ENCODE data around the gene LURAP1L.

Gene LURAP1L, protein sequence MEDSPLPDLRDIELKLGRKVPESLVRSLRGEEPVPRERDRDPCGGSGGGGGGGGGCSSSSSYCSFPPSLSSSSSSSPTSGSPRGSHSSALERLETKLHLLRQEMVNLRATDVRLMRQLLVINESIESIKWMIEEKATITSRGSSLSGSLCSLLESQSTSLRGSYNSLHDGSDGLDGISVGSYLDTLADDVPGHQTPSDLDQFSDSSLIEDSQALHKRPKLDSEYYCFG

DNA sequence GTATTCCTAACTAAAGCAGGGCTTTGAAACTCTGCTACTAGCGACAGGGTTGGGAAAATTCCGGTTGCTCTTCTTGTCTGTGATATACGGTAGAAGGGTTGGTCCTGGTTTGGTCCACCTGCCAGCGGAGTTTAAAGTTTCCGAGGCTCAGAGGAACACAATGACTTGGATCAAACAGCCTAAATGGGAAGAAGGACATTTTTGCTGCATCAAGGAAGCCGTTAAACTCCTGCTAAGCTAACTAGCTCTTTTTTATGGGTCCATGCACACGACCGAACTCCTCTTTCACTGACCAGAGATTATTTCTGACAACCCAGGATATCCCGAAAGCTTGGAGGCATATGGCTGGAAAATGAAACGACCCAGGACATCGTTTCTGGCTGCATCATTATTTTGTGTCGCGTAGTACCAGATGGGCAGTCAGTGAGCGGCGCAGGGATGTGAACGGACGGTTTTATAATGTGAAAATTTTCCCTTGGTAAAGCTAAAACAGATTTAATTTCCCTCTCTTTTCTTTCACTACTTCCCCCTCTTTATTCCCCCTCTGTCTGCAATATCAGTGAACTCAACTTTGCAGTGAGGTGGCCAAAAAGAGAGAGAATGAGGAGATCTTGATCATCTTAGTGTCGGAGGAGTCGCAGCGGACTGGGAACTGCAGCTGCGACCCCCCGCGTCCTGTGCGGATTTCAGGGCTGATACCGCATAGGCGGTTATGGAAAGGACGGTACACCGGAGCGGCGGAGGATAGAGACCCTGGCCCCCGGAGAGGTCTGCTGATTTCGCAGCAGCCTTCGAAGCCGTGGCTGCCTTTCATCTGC, at the start of gene LURAP1L:
Gene LURAP1L (plus strand): TSS at position 160 of the 818 bp plus-strand sequence. CDS start 696 bp downstream, outside the sequence.
- peak within 1 kb of the TSS; percentile 83 for H3K4me3 ChIP-seq
- H3K9me3 ChIP-seq (ENCODE audit: low read depth, low read length) = no peaks in the 10 kb centered on the region
- H3K36me3 ChIP-seq (ENCODE audit: insufficient read depth, low read length) = no peaks in the 10 kb centered on the region
- no peak for DNase-seq (ENCODE audit: low read depth, low spot score)
- TF ChIP-seq POLR2AphosphoS5 (IDR thresholded peaks at IDR 0.05; ENCODE audit: borderline replicate concordance, low read depth, low read length) = no peak
- no peak for TF ChIP-seq FOXP2 (optimal IDR thresholded peaks at IDR 0.05; ENCODE audit: control extremely low read depth, extremely low read length, insufficient read depth)
- TF ChIP-seq EZH2 (IDR thresholded peaks at IDR 0.05) = no peak
- H3K9ac ChIP-seq (ENCODE audit: insufficient read length) = peak within 1 kb of the TSS; percentile 13
- no peak within 1 kb of the TSS for H3K27ac ChIP-seq

DNA sequence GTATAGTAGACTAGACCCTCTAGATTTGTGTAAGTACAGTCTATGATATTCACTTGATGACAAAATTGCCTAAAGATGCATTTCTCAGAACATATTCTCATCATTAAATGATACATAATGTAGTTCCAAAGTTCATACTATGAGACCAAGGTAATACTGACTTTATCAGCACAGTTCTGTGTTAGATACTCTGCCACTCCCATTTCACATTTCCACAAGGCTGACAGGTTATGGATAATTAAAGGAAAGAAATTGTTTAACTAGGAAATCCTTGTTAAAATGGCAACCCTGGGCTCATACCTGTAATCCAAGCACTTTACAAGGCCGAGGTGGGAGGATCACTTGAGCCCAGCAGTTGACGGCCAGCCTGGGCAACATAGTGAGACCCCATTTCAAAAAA, 48.0 kb upstream of the LURAP1L start:
- TF ChIP-seq EZH2 (IDR thresholded peaks at IDR 0.05) (no peak), POLR2AphosphoS5 (IDR thresholded peaks at IDR 0.05; ENCODE audit: borderline replicate concordance, low read depth, low read length) (no peak), FOXP2 (optimal IDR thresholded peaks at IDR 0.05; ENCODE audit: control extremely low read depth, extremely low read length, insufficient read depth) (no peak)
- Histone ChIP-seq H3K27ac (no peak overlapping the region), H3K36me3 (ENCODE audit: insufficient read depth, low read length) (no peaks in the 10 kb centered on the region), H3K9ac (ENCODE audit: insufficient read length) (no peak overlapping the region), H3K4me3 (no peak overlapping the region), H3K9me3 (ENCODE audit: low read depth, low read length) (no peaks in the 10 kb centered on the region)
- no peak for DNase-seq (ENCODE audit: low read depth, low spot score)

DNA sequence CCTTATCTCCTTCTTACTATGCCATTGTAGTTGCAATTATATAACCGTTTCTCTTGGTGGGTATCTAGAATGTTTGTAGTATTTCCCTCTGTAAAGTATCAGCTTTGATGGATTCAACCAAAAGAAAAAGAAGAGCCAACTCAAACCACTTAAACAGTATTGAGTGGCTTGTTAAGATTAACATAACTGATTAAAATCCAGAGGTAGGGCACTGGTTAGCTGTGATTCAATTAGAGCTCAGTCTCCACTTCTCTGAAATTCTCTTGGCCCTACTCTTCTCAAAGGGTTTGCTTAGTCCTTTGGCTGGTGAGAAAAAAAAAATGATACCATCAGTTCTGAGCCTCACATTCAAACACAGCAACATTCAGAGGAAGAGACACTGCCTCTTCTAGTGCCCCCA, 44.6 kb upstream of the LURAP1L start:
- no peak overlapping the region for H3K27ac ChIP-seq
- H3K9me3 ChIP-seq (ENCODE audit: low read depth, low read length) = no peaks in the 10 kb centered on the region
- no peaks in the 10 kb centered on the region for H3K36me3 ChIP-seq (ENCODE audit: insufficient read depth, low read length)
- no peak for TF ChIP-seq FOXP2 (optimal IDR thresholded peaks at IDR 0.05; ENCODE audit: control extremely low read depth, extremely low read length, insufficient read depth)
- TF ChIP-seq EZH2 (IDR thresholded peaks at IDR 0.05) = no peak
- no peak for TF ChIP-seq POLR2AphosphoS5 (IDR thresholded peaks at IDR 0.05; ENCODE audit: borderline replicate concordance, low read depth, low read length)
- H3K9ac ChIP-seq (ENCODE audit: insufficient read length) = no peak overlapping the region
- H3K4me3 ChIP-seq = no peak overlapping the region
- DNase-seq (ENCODE audit: low read depth, low spot score) = no peak

DNA sequence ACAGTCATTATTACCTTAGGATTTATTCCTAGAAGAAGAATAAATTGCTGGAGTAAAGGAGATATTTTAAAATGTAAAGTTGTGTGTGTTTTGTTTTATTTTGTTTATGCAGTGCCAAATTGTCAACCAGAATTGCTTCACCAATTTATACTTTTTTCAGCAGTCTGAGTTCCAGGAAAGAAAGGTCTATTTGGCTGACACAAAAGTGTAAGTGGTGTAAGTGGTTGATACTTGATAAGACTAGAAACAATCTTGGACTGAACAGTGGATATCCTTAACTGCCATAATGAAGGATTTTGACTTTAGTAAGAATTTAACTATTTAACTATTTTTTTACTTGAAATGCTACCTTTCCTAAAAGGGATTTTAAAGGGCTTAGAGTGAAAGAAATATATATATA, 43.9 kb upstream of the LURAP1L start:
- Histone ChIP-seq H3K9ac (ENCODE audit: insufficient read length) (no peak overlapping the region), H3K9me3 (ENCODE audit: low read depth, low read length) (no peaks in the 10 kb centered on the region), H3K36me3 (ENCODE audit: insufficient read depth, low read length) (no peaks in the 10 kb centered on the region), H3K4me3 (no peak overlapping the region), H3K27ac (no peak overlapping the region)
- no peak for DNase-seq (ENCODE audit: low read depth, low spot score)
- TF ChIP-seq FOXP2 (optimal IDR thresholded peaks at IDR 0.05; ENCODE audit: control extremely low read depth, extremely low read length, insufficient read depth) = no peak
- TF ChIP-seq EZH2 (IDR thresholded peaks at IDR 0.05) = no peak
- TF ChIP-seq POLR2AphosphoS5 (IDR thresholded peaks at IDR 0.05; ENCODE audit: borderline replicate concordance, low read depth, low read length) = no peak

DNA sequence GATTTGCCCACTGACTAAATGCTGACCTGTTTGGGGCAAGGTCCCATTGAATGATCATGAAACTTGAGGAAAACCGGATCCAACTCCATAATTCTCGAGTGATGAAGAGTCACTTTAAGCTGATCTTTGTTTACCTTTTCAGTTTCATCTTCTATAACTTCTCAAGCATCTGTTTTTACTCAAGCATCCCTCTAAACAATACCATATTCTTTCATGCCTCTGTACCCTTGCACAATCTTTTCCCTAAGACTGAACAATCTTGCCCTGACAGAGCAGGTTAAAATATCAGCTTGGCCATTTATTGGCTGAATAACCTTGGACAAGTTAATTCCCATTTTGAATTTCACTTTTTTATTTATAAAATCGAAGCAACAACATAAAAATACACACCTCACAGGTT, 41.8 kb upstream of the LURAP1L start:
- Histone ChIP-seq H3K36me3 (ENCODE audit: insufficient read depth, low read length) (no peaks in the 10 kb centered on the region), H3K9ac (ENCODE audit: insufficient read length) (no peak overlapping the region), H3K4me3 (no peak overlapping the region), H3K27ac (no peak overlapping the region), H3K9me3 (ENCODE audit: low read depth, low read length) (no peaks in the 10 kb centered on the region)
- DNase-seq (ENCODE audit: low read depth, low spot score) = no peak
- TF ChIP-seq EZH2 (IDR thresholded peaks at IDR 0.05) = no peak
- no peak for TF ChIP-seq FOXP2 (optimal IDR thresholded peaks at IDR 0.05; ENCODE audit: control extremely low read depth, extremely low read length, insufficient read depth)
- no peak for TF ChIP-seq POLR2AphosphoS5 (IDR thresholded peaks at IDR 0.05; ENCODE audit: borderline replicate concordance, low read depth, low read length)

DNA sequence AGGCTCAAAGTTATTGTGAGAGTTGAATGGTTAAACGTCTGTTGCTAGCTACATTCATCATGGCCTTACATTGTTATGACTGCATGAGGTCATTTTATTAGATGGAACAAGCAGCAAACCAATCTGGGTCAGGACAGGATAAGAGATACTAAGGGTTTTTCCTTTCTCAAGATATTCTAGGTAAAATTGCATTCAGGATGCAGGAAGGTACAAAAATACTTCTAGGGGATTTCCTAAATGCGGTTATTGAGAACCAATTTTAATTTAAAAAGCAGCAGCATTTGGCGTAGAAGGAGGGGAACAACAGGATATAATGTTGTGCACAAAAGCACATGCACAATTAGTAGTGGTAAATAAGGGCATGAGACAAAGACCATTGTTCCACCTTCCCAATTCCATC, 39.2 kb upstream of the LURAP1L start:
- H3K36me3 ChIP-seq (ENCODE audit: insufficient read depth, low read length) = no peaks in the 10 kb centered on the region
- no peak for DNase-seq (ENCODE audit: low read depth, low spot score)
- no peak overlapping the region for H3K9ac ChIP-seq (ENCODE audit: insufficient read length)
- H3K4me3 ChIP-seq = no peak overlapping the region
- no peak for TF ChIP-seq FOXP2 (optimal IDR thresholded peaks at IDR 0.05; ENCODE audit: control extremely low read depth, extremely low read length, insufficient read depth)
- TF ChIP-seq POLR2AphosphoS5 (IDR thresholded peaks at IDR 0.05; ENCODE audit: borderline replicate concordance, low read depth, low read length) = no peak
- TF ChIP-seq EZH2 (IDR thresholded peaks at IDR 0.05) = no peak
- H3K9me3 ChIP-seq (ENCODE audit: low read depth, low read length) = no peaks in the 10 kb centered on the region
- no peak overlapping the region for H3K27ac ChIP-seq

DNA sequence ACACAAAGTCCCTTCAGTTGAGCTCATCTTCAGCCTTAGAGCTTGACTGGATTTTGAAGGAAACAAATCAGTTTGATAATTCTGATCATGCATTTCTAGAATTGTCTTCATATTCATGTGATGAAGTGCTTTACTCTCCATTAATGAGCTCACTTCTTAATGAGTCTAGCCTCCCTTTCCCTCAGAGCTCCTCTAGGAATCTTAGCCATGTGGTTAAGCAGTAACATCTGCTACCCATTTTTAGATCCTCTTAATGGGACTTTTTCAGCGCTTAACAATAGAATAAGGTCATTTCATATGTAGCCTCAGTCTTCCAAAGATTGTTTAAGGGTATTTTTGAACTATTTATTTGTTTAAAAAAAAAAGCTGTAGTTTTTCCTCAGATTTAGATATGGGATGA, 36.9 kb upstream of the LURAP1L start:
- H3K36me3 ChIP-seq (ENCODE audit: insufficient read depth, low read length) = no peaks in the 10 kb centered on the region
- no peaks in the 10 kb centered on the region for H3K9me3 ChIP-seq (ENCODE audit: low read depth, low read length)
- H3K27ac ChIP-seq = no peak overlapping the region
- H3K9ac ChIP-seq (ENCODE audit: insufficient read length) = no peak overlapping the region
- no peak for TF ChIP-seq POLR2AphosphoS5 (IDR thresholded peaks at IDR 0.05; ENCODE audit: borderline replicate concordance, low read depth, low read length)
- no peak for TF ChIP-seq FOXP2 (optimal IDR thresholded peaks at IDR 0.05; ENCODE audit: control extremely low read depth, extremely low read length, insufficient read depth)
- no peak for TF ChIP-seq EZH2 (IDR thresholded peaks at IDR 0.05)
- no peak overlapping the region for H3K4me3 ChIP-seq
- DNase-seq (ENCODE audit: low read depth, low spot score) = no peak

DNA sequence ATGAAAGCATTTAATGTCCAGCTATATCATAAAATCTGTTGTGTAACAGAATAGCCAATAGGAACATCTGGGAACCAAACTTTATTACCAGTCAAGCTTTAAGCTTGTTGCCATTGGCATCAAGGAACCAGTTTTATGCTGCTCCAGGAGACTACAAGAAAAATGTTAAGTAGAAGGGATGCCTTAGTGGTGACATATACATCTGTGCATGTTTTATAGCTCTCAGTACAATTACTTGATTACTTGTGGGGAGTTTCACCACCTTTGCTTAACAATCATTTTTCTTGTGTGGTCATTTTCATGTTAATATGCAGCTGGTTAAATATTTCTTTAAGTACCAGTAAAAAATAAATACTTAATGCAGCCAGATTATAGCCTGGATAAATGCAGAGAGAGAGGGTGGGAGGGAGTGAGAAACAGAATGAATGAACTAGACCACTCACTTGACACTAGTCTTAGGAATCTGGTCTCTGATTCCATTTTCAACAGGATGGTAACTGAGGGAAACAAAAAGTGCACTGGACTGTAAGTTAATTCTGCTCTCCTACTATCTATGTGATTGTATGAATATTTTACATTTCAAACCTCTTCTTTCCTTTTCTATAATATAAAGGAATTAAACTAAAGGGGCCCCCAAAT, 35.7 kb upstream of the LURAP1L start:
- TF ChIP-seq FOXP2 (optimal IDR thresholded peaks at IDR 0.05; ENCODE audit: control extremely low read depth, extremely low read length, insufficient read depth) (no peak), EZH2 (IDR thresholded peaks at IDR 0.05) (no peak)
- Histone ChIP-seq H3K9me3 (ENCODE audit: low read depth, low read length) (no peaks in the 10 kb centered on the region), H3K4me3 (no peak overlapping the region), H3K9ac (ENCODE audit: insufficient read length) (no peak overlapping the region), H3K27ac (no peak overlapping the region), H3K36me3 (ENCODE audit: insufficient read depth, low read length) (no peaks in the 10 kb centered on the region)
- DNase-seq (ENCODE audit: low read depth, low spot score) = no peak

Data from SK-N-MC (cell line).